Heart right ventricle (tissue), 16 donors: ENCODE data around the gene USO1. TPM values are rescaled to one million over a fixed set of nuclear protein-coding genes. Genes with fewer than 3 reads are reported as not detected.

Experiments
- ATAC-seq, 8 donors: fragments of 200-7000 bp; cut with Tn5 transposase; one replicate each; pipeline ENCODE4 v1.9.1; 2020; ENCODE audit warnings: mild to moderate bottlenecking in 8 of 8, moderate library complexity in 8 of 8, moderate number of reproducible peaks in 1 of 8
- DNase-seq, 2 donors: peaks; one replicate each; pipeline ENCODE4 v3.0.0-alpha.2; 2020
- H3K27ac ChIP-seq, 10 donors: fragments of 200-600 bp; sonication (generic) in 2 of 10; one replicate each; pipeline versions ENCODE4 v1.5.0 to v1.8.0; 2020 to 2022; ENCODE audit warnings: mild to moderate bottlenecking in 3 of 10
- H3K27me3 ChIP-seq, 7 donors: fragments of 200-600 bp; one replicate each; pipeline ENCODE4 v1.8.0; 2021 to 2022; ENCODE audit warnings: mild to moderate bottlenecking in 2 of 7
- H3K36me3 ChIP-seq, 9 donors: fragments of 200-600 bp; sonication (generic) in 1 of 9; one replicate each; pipeline versions ENCODE4 v1.5.0 to v1.8.0; 2020 to 2022; ENCODE audit warnings: mild to moderate bottlenecking in 2 of 9
- H3K4me1 ChIP-seq, 9 donors: fragments of 200-600 bp; sonication (generic) in 1 of 9; one replicate each; pipeline versions ENCODE4 v1.5.0 to v1.8.0; 2020 to 2022; ENCODE audit warnings: mild to moderate bottlenecking in 4 of 9
- H3K4me3 ChIP-seq, 10 donors: fragments of 200-600 bp; sonication (generic) in 2 of 10; one replicate each; pipeline versions ENCODE4 v1.5.0 to v1.8.0; 2020 to 2022; ENCODE audit warnings: mild to moderate bottlenecking in 7 of 10, moderate library complexity in 2 of 10
- H3K9me3 ChIP-seq, 11 donors: fragments of 200-600 bp in 10 of 11; sonication (generic) in 2 of 11; one replicate each; pipeline versions ENCODE4 v1.5.0 to v1.8.0; 2013 to 2022; ENCODE audit warnings: mild to moderate bottlenecking in 2 of 11, control low read depth in 1 of 11, moderate library complexity in 1 of 11
- CTCF ChIP-seq, 9 donors: fragments of 200-600 bp; sonication (generic) in 2 of 9; IDR thresholded peaks; one replicate each; pipeline versions ENCODE4 v1.5.0 to v1.8.0; 2021 to 2022; ENCODE audit warnings: antibody characterized with exemption in 9 of 9, mild to moderate bottlenecking in 5 of 9, moderate library complexity in 1 of 9
- whole genome bisulfite sequencing, 2 donors: extraction: QIAGEN DNeasy Blood & Tissue Kit; methylation state at CpG; one replicate each; pipeline ENCODE4 v1.1.7; 2013; ENCODE audit warnings: inconsistent platforms in 1 of 2; 5-methylcytosine and 5-hydroxymethylcytosine counted together
- intact Hi-C, 10 donors: fragments of 100-400 bp; cut with DNase I; formaldehyde crosslinking; loops; one replicate each; pipeline versions ENCODE4 v1.11.1 to v1.14.2; 2022
- polyA plus RNA-seq, 2 donors: library from polyadenylated mRNA; stranded (reverse); fragments of 200-250 nt; gene quantifications; one replicate each; pipeline ENCODE4 v1.2.3, GENCODE V29; 2013
- total RNA-seq, 10 donors: library from RNA; stranded (reverse); fragmentation: NEBNext Ultra II Directional in 3 of 10; extraction: Animal tissue kit (Norgen Biotek cat#: 25700) in 3 of 10; gene quantifications; one replicate each; pipeline versions ENCODE4 v1.2.1 to v1.2.4, GENCODE V29; 2021 to 2023
- donor health status: Arrhythmogenic right ventricular cardiomyopathy.
- donor health status: ischemic (EF 13 %, LVEDD 7.1; RV severe dilation, severe dysfunction).
- donor health status: healthy with polysubstance abuse.
- donor health status: DM: no; HTN: yes; CAD: no.
- donor health status: DM: no; HTN: no; CAD: no.
- donor health status: ischemic (EF 25% LVEDD 6.9; RV normal size, moderate dysfunction).
- donor health status: ischemic (EF 25% LVEDD 5.7; RV mildly dilated, moderate dysfunction).
- donor health status: healthy.
- donor health status: DM: yes; HTN: yes; CAD: no.
- donor health status: Ischemic cardiomyopathy.
- donor health status: ischemic (EF 35%, LVEDD 5.7; RV mildly dilated, moderate dysfunction).
- donor health status: nonischemic (EF 11% LVEDD 7.7; RV severe dilation, severe dysfunction).
- donor health status: DM: yes; HTN: yes; CAD: no.
- donor health status: PGD.
- donor health status: ischemic (EF 29% LVEDD 5.4; RV normal size, mild dysfunction).
- donor health status: nonischemic (EF 23%, LVEDD 6.1; RV moderate dilation, normal function).

Gene USO1
- total and polyA plus RNA-seq, 12 donors: 43.8 to 98.7 (median 79.6) TPM

- DNase-seq (no peak), ATAC-seq (no peak)
- Histone ChIP-seq H3K27me3 (no peaks in the 10 kb centered on the region), H3K9me3 (no peaks in the 10 kb centered on the region), H3K27ac (no peak overlapping the region), H3K36me3 (peaks cover 0 to 87% (median 11%) of the 10 kb centered on the region in 9 donors), H3K4me3 (no peak overlapping the region), H3K4me1 (peaks cover 0 to 11% (median 0%) of the 10 kb centered on the region in 9 donors)
- no peak for TF ChIP-seq CTCF (IDR thresholded peaks at IDR 0.05)
- intact Hi-C loops: no loop called here
Measured at GRCh38 chr4:75769036-75769435, 44.7 kb downstream of the USO1 start.

GRCh38 chr4:75771607-75772006, 47.2 kb downstream of the USO1 start:
- no peak for TF ChIP-seq CTCF (IDR thresholded peaks at IDR 0.05)
- Histone ChIP-seq H3K4me3 (no peak overlapping the region), H3K4me1 (peaks cover 0 to 6% (median 0%) of the 10 kb centered on the region in 9 donors), H3K27ac (no peak overlapping the region), H3K27me3 (no peaks in the 10 kb centered on the region), H3K36me3 (peaks cover 0 to 98% (median 35%) of the 10 kb centered on the region in 9 donors), H3K9me3 (no peaks in the 10 kb centered on the region)
- ATAC-seq (no peak), DNase-seq (no peak)
- WGBS, 2 donors: 0% methylated on average over 1 of the region's 1 CpG
- intact Hi-C loops: no loop called here

DNA sequence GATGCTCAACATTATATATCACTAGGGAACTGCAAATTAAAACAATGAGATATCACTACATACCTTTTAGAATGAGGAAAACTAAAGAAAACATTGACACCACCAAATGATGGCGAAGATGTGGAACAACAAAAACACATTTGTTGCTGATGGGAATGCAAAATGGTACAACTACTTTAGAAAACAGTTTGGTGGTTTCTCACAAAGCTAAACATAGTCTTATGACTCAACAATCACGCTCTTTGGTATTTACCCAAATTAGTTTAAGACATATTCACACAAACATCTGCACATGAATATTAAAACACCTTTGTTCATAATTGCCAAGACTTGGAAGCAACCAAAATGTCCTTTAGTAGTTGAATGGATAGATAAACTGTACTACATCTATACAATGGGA, 53.2 kb downstream of the USO1 start:
- intact Hi-C loops: no loop called here
- Histone ChIP-seq H3K4me3 (no peak overlapping the region), H3K9me3 (peaks cover 0 to 8% (median 0%) of the 10 kb centered on the region in 11 donors), H3K36me3 (peaks cover 0 to 100% (median 64%) of the 10 kb centered on the region in 9 donors), H3K27ac (no peak overlapping the region), H3K27me3 (no peaks in the 10 kb centered on the region), H3K4me1 (no peaks in the 10 kb centered on the region)
- WGBS, 2 donors: 98 to 99% methylated on average over 2 of the region's 2 CpGs
- DNase-seq (no peak), ATAC-seq (no peak)
- TF ChIP-seq CTCF (IDR thresholded peaks at IDR 0.05): no peak

DNA sequence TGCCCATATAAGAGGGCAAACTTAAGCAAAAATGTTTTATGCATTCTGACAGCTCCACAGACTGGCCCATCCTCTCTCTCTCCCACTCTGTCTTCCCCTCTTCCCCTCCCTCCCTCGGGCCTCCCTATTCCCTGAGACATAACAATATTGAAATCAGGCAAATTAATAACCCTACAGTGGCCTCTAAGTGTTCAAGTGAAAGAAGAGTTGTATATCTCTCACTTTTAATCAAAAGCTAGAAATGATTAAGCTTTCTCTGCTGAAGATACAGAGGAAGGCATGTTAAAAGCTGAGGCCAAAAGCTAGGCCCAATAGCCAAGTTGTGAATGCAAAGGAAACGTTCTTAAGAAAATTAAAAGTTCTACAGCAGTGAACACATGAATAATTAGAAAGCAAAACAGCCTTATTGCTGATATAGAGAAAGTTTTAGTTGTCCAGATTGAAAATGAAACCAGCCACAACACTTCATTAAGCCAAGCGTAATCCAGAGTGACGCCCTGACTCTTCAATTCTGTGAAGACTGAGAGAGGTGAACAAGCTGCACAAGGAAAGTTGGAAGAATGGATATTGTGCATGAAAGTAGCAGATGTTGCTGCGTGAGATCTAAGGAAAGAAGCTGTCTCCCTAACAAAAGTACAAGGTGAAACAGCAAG, 54.9 kb downstream of the USO1 start:
- intact Hi-C loops: no loop called here
- Histone ChIP-seq H3K9me3 (peaks cover 0 to 8% (median 0%) of the 10 kb centered on the region in 11 donors), H3K4me3 (no peak overlapping the region), H3K36me3 (peaks cover 0 to 100% (median 66%) of the 10 kb centered on the region in 9 donors), H3K27me3 (no peaks in the 10 kb centered on the region), H3K27ac (no peak overlapping the region), H3K4me1 (no peaks in the 10 kb centered on the region)
- DNase-seq (no peak), ATAC-seq (no peak)
- WGBS, 2 donors: 85 to 92% methylated on average over 5 of the region's 5 CpGs
- no peak for TF ChIP-seq CTCF (IDR thresholded peaks at IDR 0.05)
